MM.1S (cell line): Measurements from ENCODE around the gene CPA1.
A peak's percentile ranks its signal among the peaks of the same experiment; 100 is the strongest.

Experiments used
- EZH2 ChIP-seq: fragments of 300-600 bp; sonication (generic); optimal IDR thresholded peaks from 2 replicates; pipeline ENCODE3; 2017; ENCODE audit warnings: low read depth, mild to moderate bottlenecking, antibody characterized with exemption, low read length, mixed read lengths
- EZH2phosphoT487 ChIP-seq: fragments of 300-600 bp; sonication (generic); IDR thresholded peaks from 2 replicates; pipeline ENCODE4 v1.6.1; 2018; ENCODE audit warnings: antibody characterized with exemption, low read length
- TF ChIP-seq, protein P1 (sequence below): fragments of 300-600 bp; sonication (generic); IDR thresholded peaks from 2 replicates; pipeline ENCODE4 v1.5.1; 2016; ENCODE audit warnings: antibody characterized with exemption, low read length, mixed read lengths

DNA sequence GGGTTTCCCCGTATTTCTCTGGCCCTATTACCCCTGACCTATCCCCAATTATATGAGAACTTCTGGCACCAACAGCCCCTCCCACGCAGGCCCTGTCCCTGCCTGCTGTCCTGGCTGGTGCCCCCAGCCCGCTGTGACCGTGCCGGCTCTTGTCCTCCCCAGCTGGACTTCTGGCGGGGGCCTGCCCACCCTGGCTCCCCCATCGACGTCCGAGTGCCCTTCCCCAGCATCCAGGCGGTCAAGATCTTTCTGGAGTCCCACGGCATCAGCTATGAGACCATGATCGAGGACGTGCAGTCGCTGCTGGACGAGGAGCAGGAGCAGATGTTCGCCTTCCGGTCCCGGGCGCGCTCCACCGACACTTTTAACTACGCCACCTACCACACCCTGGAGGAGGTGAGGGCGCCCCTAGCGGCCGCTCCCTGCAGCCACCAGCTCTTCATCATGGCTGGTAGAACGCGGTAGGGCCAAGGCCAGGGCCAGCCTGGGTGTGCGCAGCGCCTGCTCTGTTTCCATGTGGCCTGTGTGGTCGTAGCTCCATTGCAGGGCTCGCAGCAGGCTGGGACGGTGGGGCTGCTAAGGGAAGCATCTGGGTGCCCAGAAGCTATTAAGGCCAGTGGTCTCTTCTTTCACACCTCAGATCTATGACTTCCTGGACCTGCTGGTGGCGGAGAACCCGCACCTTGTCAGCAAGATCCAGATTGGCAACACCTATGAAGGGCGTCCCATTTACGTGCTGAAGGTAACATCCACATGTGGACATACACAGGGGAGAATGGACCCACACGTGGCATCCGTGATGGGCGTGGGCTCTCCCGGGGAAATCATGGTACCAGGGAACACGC is 1.4 kb downstream of the CPA1 start:
- TF ChIP-seq, protein P1, sequence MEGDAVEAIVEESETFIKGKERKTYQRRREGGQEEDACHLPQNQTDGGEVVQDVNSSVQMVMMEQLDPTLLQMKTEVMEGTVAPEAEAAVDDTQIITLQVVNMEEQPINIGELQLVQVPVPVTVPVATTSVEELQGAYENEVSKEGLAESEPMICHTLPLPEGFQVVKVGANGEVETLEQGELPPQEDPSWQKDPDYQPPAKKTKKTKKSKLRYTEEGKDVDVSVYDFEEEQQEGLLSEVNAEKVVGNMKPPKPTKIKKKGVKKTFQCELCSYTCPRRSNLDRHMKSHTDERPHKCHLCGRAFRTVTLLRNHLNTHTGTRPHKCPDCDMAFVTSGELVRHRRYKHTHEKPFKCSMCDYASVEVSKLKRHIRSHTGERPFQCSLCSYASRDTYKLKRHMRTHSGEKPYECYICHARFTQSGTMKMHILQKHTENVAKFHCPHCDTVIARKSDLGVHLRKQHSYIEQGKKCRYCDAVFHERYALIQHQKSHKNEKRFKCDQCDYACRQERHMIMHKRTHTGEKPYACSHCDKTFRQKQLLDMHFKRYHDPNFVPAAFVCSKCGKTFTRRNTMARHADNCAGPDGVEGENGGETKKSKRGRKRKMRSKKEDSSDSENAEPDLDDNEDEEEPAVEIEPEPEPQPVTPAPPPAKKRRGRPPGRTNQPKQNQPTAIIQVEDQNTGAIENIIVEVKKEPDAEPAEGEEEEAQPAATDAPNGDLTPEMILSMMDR: peak; percentile 30
- no peak for TF ChIP-seq EZH2phosphoT487
- no peak for TF ChIP-seq EZH2
